Left lobe of liver (tissue), 2 donors: ENCODE measurements around the gene NUP188. TPM values are rescaled to one million over a fixed set of nuclear protein-coding genes. Genes with fewer than 3 reads are reported as not detected.

Experiments used
- ATAC-seq: fragments of 200-7000 bp; cut with Tn5 transposase; one replicate; pipeline ENCODE4 v1.9.1; 2020; ENCODE audit warnings: mild to moderate bottlenecking, moderate library complexity
- DNase-seq: peaks from one replicate; pipeline ENCODE4 v3.0.0-alpha.2; 2020; ENCODE audit warnings: low spot score
- total RNA-seq: library from RNA; stranded (reverse); gene quantifications from one replicate; pipeline ENCODE4 v1.2.1, GENCODE V29; 2021
- donor health status: DM: no; HTN: no; CAD: no; lungs with moderate emphysema.
- donor health status: DM: no; HTN: yes; CAD: no.

NUP188 gene, protein sequence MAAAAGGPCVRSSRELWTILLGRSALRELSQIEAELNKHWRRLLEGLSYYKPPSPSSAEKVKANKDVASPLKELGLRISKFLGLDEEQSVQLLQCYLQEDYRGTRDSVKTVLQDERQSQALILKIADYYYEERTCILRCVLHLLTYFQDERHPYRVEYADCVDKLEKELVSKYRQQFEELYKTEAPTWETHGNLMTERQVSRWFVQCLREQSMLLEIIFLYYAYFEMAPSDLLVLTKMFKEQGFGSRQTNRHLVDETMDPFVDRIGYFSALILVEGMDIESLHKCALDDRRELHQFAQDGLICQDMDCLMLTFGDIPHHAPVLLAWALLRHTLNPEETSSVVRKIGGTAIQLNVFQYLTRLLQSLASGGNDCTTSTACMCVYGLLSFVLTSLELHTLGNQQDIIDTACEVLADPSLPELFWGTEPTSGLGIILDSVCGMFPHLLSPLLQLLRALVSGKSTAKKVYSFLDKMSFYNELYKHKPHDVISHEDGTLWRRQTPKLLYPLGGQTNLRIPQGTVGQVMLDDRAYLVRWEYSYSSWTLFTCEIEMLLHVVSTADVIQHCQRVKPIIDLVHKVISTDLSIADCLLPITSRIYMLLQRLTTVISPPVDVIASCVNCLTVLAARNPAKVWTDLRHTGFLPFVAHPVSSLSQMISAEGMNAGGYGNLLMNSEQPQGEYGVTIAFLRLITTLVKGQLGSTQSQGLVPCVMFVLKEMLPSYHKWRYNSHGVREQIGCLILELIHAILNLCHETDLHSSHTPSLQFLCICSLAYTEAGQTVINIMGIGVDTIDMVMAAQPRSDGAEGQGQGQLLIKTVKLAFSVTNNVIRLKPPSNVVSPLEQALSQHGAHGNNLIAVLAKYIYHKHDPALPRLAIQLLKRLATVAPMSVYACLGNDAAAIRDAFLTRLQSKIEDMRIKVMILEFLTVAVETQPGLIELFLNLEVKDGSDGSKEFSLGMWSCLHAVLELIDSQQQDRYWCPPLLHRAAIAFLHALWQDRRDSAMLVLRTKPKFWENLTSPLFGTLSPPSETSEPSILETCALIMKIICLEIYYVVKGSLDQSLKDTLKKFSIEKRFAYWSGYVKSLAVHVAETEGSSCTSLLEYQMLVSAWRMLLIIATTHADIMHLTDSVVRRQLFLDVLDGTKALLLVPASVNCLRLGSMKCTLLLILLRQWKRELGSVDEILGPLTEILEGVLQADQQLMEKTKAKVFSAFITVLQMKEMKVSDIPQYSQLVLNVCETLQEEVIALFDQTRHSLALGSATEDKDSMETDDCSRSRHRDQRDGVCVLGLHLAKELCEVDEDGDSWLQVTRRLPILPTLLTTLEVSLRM (N-terminal part only)
- total RNA-seq = 11.4 TPM

DNA sequence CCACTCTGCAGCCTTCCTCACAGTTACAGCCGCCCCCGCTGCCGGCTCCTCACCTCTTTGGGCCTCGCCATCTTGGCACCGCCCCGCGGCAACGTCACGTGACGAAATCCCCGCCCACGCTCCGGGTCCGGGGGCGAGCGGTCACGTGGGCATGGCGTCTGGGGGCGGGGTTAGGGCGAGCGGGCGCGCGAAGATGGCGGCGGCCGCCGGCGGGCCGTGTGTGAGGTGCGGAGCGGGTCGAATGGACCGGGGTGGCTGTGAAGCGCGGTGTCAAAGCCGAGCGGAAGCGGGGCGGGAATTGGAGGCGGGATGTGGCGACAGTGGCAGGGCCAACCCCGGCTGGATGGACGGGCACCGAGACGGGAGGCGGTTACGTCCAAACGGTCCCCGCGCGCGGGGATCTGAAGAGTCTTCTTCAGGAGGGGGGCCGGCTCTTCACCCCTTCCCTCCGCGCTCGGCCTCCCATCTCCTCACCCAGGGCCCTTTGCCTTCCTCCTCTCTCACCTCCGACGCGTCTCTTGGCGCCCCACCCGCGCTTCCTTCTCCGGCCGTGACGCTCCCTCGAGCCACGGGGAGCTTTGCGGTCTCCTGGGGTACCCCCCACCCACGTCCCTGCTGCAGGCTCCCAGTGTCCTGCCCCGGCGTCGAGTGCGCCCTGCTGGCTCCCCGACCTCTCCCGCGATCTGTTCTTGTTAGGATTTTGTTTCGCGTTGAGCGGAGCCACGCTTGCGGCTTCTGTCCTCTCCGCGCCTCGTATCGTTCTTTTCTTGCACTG, at the start of gene NUP188, which contains the start of gene DOLK:
Gene NUP188 (plus strand): TSS at position 173 of the 775 bp plus-strand sequence. CDS start 21 bp downstream, at position 194.
Gene DOLK (minus strand): TSS at position 77 of the 775 bp plus-strand sequence. CDS start 300 bp downstream, outside the sequence.
- ATAC-seq (peak; percentile 86), DNase-seq (peak; percentile 98)

DNA sequence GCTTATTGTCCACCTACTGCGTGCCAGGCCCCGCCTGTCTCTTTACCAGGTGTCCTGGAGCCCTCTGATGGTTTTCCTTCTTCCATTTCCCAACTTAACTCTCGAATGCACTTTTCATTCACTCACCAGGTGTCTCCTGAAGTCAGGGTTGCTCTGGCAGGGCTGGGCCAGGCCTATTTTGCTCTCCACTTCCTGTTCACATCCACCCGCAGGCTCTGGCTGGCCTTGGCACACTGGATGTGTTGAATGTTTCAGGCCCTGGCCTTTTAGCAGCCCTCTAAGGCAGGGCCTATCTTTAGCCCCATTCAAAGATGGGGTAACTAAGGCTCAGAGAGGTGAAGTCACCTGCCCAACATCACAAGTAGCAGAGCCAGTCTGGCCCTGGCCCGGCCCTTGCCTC, 49.1 kb upstream of the NUP188 start:
- ATAC-seq = peak; percentile 13
- no peak for DNase-seq

DNA sequence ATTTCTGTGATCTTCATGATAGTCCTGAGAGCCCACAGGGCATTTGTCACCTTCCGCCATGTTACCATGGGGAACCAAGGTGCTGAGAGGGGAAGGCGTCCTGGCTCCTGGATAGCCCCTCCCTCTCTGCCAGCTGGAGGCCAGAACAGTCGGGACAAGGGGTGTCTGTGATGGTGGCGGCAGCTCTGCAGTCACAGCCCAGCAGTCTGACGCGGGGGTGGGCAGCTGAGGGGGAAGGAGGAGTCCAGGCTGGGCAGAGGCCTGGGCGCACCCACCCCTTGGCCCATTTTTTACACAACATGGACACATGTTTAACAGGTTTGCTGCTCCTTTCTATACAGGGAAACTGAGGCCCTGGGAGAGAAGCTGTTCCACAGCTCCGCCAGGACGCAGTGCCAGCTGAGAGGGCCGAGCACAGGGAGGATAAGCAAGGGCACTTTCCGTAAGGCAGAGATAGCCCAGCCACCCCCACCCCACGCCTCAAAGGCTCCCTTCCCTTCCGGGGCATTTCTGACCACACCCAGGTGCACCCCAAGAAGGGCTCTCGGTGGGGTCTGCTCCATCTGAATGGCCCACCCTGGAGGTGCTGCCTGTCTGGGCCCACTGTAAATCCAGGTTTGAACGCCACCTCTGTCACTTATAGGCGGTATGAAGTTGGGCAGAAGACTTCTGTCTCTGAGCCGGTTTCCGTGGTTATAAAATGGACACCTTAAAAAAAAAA, 48.5 kb upstream of the NUP188 start:
- DNase-seq = no peak
- ATAC-seq = peak; percentile 8

DNA sequence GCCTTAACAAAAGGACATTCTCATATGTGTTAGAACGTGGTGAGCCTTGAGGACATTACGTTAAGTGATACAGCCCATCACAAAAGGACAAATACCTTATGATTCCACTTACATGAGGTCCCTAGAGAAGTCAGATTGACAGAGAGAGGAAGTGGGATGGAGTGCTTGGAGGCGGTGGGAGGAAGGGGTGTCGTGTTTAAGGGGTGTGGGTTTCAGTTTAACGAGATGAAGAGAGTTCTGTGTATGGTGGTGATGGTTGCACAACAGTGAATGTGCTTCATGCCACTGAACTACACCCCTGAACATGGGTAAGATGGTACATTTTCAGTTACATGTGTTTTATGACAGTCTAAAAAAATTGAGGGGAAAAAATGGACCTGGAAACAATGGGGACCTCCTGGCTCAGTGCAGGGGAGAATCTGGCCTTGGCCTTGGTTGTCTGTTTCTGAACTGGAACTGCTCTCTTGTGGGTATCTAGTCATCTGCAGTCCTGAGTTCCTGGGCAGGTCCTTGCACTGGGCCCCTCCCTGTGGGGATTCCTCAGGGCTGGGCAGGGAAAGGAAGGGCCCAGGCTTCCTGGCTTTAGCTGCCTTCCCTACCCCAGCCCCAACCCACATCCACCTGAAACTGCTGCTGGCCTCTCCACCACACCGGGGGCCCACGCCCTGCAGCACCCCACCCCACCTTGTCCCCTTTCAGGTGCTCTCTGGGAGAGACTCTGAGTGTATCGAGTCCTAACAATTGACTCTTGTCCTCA, 47.8 kb upstream of the NUP188 start:
- ATAC-seq (peak; percentile 26), DNase-seq (no peak)

DNA sequence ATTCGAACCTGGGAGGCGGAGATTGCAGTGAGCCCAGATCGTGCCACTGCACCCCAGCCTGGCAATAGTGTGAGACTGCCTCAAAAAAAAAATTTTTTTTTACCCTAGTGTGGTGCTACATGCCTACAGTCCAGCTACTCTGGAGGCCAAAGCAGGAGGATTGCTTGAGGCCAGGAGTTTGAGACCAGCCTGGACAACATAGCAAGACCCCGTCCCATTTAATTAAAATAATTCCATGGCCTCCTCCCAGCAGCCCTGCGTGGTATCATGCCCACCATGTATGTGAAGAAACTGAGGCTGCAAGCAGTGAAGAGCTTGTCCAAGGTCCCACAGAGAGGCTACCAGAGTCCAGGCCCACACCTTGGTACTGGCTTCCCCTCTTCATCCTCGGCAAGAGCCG, 46.1 kb upstream of the NUP188 start:
- DNase-seq (no peak), ATAC-seq (no peak)

DNA sequence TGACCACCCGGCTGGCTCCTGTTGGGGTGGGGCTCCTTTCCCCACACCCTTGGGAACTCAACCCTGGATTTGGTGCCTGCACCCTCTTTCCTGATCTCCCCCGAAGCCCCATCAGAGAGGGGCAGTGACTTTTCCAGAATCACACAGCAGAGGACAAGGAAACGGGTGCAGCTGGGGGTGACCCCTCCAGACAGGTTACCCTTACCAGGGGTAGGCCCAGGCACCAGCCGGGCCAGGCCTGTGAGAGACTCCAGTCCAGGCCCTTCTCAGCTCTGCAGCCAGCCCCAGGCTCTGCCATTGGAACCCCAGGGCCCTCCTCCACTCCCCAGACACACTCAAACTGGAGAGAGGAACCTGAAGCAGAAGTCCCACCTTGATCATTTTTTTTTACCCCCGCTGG, 45.7 kb upstream of the NUP188 start:
- DNase-seq = no peak
- ATAC-seq = peak; percentile 5

DNA sequence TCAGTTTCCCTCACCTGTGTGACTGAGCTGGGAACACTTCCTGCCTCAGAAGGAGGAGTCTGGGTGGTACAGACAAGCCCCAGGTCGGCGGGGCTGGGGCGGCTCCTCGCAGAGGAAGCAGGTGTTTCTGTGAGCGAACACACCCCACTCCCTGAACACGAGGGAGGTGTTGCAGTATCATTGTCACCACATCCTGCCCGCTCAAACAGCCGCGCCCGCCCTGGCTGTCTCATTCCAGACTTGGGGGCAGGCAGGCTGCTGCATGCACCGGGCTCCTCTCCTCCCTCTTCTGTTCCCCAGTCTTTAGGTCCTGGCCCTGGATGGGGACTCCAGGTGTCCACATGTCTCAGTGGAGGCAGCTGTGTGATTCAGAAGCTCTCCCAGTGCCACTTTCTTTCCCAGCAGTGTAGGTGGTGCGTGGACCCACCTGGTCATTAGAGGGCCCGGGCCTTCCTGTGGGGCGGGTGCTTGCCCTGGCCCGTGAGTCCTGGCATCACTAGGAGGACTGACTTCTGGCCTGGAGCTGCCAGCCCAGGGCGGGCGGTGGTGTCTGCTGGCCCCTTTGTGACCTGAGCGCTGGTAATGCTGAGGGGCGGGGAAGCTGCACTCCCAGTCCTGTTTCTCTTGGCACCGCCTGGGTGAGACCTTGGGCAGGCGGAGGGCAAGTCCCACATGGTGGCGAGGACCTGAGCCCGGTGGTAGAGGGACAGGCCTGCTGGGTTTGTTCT, 45.0 kb upstream of the NUP188 start:
- ATAC-seq (peak; percentile 37), DNase-seq (no peak)

DNA sequence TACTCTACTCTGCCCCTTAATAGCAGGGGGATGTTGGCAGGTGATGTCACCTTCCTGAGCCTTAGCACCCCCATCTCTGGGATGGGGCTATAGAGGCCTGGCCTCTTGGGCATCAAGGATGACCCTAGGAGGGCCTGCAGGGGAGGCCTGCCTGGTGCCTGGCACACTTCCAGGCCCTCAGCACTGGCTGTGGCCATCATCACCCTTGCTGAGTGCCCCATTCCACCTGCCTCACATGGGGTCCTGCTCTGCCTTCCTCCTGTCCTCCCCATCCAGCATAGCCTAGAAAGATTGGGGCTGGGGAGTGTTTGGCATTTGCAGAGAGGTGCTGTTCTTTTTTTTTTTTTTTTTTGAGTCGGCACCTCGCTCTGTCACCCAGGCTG, 44.4 kb upstream of the NUP188 start:
- ATAC-seq = peak; percentile 1

DNA sequence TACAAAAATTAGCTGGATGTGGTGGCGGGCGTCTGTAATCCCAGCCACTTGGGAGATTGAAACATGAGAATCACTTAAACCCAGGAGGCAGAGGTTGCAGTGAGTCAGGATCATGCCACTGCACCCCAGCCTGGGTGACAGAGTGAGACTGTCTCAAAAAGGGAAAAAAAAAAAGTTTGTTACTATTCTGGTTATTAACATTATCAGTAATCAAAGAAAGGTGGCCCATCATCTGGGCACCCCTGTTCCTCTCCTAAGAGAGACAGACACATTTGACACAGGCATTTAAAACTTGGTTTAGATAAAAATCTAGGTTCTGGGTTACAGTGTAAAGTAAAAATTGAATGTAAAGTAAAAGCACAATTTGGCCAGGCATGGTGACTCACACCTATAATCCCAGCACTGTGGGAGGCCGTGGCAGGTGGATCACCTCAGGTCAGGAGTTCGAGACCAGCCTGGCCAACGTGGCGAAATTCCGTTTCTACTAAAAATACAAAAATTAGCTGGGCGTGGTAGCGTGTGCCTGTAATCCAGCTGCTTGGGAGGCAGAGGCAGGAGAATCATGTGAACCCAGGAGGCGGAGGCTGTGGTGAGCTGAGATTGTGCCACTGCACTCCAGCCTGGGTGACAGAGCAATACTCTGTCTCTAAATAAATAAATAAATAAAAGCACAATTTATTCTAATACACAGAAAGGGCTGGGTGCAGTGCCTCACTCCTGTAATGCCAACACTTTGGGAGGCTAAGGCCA, 43.5 kb upstream of the NUP188 start:
- DNase-seq (no peak), ATAC-seq (no peak)

More for the DNA sequence above, 44.4 kb upstream of the NUP188 start:
- no peak for DNase-seq

DNA sequence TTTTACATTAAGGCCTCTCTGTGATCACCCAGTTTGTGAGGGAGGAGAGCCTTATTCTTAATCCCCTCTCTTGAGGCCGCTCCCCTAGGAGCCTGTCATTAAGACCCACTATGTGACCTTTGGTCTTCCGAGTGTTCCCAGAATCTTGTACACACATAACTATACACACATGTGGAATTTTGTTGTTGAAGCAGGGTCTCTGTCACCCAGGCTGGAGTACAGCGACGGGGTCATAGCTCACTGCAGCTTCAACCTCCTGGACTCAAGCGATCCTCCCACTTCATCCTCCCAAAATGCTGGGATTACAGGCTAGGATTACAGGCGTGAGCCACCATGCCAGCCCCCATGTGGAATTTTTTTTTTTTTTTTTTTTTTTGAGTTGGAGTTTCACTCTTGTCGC, 41.5 kb upstream of the NUP188 start:
- ATAC-seq (no peak), DNase-seq (no peak)

DNA sequence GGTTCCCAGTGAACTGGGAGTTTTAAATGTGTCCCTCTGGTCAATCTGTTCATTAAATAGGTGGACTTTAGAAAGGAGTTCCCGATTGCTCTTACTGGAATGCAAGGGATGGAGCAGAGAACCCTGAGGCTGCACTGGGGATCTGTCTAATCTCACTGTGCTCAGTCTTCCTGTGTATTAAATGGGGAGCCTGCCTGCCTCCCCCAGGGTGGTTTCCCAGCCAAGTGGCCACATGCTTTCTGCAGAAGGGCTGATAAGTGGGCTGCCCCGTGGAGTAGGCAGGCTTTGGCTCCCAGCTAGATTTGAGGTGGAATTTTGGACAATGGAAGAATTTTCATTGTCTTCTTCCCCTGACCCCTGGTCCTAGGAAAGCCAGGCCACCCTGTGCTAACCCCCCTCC, 40.8 kb upstream of the NUP188 start:
- no peak for DNase-seq
- no peak for ATAC-seq

DNA sequence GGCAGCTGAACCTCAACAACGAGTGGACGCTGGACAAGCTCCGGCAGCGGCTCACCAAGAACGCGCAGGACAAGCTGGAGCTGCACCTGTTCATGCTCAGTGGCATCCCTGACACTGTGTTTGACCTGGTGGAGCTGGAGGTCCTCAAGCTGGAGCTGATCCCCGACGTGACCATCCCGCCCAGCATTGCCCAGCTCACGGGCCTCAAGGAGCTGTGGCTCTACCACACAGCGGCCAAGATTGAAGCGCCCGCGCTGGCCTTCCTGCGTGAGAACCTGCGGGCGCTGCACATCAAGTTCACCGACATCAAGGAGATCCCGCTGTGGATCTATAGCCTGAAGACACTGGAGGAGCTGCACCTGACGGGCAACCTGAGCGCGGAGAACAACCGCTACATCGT, 39.1 kb upstream of the NUP188 start:
- ATAC-seq = no peak
- no peak for DNase-seq

DNA sequence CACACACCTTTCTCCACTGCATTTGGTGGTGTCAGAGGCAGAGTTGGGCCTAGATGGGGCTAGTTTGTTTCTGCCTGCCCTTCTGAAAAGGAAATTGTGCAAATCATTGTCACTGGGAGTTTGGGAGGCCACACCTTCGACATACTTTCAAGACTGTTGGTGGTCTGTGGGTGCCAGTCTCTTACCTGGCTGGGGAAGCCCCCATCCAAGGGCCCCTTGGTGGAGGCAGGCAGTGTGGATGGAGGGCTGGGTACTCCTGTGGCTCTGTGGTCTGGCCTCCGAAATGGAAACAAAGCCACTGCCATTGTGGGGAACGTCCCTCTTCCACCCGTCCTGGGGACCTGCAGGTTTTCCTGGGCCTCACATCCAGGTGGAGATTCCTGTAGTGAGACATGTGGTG, 37.6 kb upstream of the NUP188 start:
- DNase-seq (no peak), ATAC-seq (no peak)

DNA sequence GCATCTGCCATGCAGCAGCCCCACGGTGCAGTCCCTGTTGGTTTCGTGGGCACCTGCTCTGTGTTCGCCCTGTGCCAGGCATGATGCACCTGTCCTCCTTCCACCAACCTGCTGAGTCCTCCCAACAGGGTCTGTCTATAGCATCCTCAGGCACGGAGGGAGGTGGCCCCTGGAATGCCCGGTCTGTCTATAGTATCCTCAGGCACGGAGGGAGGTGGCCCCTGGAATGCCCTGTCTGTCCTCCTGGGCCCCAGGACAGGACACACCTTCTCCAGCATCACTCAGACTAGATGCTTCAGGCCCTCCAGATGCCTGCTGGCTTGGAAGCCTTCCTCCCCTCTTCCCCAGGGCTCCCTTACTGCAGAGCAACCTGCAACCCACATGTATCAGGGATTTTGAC, 36.6 kb upstream of the NUP188 start:
- no peak for ATAC-seq
- DNase-seq = no peak

DNA sequence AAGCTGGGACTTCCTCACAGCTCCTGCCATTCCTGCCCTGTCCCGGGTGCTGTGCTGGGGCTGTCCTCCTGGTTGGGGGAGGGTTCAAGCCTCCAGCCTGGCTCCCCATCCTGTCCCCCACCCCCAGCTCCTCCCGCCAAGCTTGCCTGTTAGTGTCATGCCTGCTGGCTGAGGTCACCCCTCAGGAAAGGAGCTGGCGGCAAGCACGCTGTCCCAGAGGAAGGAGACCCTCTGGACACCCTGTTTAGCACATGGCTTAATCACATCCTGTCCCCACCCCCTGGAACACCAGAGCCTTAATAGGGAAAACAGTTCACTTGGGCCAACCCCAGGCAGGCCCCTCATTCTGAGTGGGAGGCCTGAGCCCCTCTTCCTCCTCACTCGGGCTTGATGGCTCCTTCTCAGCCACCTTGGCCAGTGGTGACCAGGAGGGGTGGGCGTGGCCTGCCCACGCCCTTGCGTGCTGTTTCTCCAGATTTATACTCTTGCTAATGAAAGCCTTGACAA, 35.9 kb upstream of the NUP188 start:
- DNase-seq = no peak
- ATAC-seq = peak; percentile 24

DNA sequence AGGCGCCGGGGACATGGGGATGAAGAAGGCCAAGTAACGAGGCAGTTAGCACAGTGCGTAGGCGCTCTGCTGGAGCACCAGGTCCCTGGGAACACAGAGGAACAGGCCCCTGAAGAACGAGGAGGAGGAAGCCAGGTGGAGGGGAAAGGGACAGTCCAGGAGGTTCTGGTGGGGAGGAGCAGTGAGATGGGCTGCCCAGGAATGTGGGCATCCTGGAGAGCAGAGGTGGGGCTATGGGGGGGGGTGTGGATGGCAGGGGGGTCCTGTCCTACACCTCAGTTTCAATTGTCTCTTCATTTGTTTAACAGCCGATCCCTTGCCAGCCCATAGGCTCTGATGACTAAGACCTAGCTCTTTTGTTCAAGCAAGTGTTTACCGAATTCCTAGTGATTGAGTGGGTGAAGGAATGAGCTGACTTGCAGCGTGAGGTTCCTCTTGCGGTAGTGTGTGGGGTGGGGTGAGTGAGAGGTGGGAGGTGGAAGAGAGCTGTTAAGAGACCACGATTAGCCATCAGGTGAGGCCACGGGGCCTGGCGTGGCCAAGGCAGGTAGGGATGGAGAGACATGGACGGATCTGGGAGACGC, 35.1 kb upstream of the NUP188 start:
- ATAC-seq (no peak), DNase-seq (no peak)
